ENCODE results near the gene GDF15.

Gene GDF15

DNA sequence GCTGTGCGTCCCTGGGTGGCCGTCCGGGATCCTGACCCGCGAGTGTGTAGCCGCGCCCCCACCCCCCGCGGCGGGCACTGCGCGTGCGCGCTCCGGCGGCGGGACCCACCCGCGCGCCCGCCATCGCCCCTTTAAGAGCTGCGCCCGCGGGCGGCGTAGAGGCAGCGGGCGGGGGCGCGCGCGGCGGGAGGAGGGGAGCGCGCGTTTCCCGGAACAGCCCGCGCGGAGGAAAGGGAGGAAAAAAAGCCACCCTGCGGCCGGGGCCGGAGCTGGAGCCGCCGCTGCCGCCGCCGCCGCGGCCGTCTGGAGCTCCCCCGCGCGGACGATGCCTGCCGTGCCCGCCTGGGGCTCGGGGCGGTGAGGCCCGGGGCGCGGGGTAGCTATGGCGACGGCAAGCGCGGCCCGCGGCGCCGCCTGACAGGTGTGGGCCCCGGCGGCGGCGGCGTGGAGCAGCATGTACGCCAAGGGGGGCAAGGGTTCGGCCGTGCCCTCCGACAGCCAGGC, 33.3 kb downstream of the GDF15 start, which contains the start of gene SSBP4:
TSS of gene SSBP4 (plus strand) at position 204 of the 504 bp plus-strand sequence. CDS start at position 455, 251 bp downstream.
- peak; percentile 73 for DNase-seq (ENCODE audit: low spot score)

DNA sequence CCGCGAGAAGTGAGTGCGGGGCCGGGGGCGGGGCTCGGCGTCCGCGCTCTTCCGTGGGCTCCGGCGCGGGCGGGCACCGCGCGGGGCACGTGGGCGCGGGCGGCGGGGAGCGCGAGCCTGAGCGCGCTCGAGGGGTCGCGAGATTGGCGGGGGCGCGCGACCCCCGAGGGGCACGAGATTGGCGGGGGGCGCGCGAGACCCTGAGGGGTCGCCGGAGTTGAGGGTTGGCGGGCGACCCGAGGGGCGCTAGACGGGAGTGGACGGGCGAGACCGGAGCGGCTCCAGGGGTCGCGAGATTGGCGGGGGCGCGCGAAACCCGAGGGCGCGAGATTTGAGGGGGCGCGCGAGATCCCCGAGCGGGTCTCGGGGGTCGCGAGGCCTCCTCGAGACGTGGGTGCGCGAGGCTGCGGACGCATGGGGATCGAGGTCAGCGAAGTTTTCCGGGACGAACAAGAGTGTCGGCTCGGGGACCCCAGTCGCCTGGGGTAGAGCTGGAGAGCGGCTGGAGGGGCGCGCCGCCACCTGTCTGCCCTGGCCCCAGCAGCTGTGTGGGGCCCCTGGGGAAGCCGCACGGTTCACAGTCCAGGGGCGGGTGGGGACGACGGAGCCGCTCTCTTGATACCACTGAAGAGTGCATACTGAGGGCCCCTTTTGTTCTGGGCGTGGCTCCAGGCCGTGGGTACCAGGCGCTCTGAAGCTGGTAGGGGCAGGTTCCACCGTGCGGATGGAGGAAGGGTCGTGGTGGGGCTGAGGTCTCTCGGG, 33.9 kb downstream of the GDF15 start:
- DNase-seq (ENCODE audit: low spot score) = no peak

GRCh38 chr19:18420930-18421329, 35.0 kb downstream of the GDF15 start:
- DNase-seq (ENCODE audit: low spot score) = no peak

DNA sequence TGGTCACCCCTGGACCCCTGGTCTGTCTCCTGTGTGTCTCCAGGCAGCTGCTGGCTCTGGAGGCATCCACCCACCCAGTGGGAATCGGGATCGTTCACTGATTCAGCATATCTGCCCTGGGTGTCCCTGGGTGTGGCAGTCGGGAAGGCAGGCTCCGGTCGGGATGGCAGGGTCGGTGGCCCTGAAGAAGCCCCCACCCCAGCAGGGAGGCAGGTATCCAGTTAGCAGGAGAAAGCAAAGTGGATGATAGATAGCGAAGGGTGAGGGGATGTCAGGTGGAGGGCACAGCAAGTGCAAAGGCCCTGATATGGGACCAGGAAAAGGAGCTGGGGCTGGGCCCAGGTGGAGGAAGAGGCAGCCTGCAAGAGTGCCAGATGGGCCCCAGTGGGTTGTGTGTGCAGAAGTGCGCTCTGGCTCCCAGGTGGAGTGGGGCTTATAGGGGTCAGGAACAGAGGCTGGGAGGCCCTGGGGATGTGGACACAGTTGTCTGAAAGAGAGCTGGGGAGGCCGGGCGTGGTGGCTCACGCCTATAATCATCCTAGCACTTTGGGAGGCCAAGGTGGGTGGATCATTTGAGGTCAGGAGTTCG, 35.5 kb downstream of the GDF15 start:
- DNase-seq (ENCODE audit: low spot score) = no peak

GRCh38 chr19:18422530-18423191, 36.7 kb downstream of the GDF15 start:
- DNase-seq (ENCODE audit: low spot score) = peak; percentile 69

GRCh38 chr19:18423258-18424020, 37.5 kb downstream of the GDF15 start:
- DNase-seq (ENCODE audit: low spot score) = no peak

DNA sequence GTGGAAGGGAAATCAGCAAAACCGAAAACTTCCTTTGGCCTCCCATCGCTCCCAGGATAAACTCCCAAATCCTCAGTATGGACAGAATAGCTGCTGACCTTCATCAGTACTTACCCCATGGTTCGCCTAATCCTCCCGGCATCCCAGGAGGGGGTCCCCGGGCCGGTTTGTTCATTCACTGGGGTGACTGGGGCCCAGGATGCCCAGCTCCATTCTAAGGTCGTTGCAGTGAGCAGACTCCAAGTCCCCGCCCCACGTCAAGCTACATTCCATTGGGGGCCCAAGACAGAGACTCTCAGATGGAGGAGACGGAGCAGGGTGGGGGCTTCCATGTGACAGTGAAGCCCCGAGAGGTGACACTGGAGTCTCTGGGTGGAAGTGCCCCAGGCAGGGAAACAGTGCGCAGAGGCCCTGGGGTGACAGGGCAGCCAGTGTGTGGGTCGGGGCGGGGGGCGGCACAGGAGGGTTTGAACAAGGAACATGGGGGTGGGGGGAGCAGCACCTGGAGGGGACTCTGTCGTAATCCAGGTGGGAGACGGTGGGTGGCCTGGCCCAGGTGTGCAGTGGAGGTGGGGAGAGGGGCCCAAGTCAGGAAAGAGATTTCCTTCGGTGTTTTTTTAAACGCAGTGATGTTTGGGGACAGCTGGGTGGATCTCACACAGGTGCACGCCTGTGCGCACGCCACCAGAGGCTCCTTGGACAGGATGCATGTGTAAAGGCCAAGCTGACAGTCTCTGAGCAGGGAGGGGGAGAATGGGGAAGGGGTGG, 38.3 kb downstream of the GDF15 start:
- DNase-seq (ENCODE audit: low spot score) = no peak

DNA sequence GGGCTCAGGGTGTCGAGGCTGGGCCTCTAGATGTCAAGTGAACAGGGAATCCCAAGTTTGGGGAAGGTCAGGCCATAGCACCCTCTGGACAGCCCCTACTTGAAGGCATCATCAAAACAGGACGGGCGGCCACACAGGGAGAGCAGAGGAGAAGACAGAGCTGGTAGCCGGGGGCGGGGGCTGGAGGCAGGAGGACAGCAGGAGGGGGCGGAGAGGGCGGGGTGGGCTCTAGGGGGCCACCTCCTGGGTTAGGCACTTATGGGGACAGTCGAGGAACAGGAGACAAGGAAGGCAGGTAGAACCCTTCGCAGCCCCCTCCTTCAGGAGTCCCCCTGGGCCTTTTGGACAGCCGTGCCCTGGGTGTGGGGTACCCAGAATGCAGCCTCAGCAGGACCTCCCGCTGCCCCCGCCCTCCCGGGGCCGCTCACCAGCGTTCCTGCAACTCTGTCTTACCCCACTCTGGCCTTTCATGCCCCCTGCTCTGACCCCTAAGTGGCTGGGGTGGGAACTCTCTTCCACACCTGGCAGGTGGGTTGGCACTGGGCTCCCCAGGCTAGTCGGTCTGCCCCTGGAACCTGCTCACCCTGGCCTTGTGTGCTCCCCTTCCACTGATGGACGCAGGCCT, 39.0 kb downstream of the GDF15 start:
- DNase-seq (ENCODE audit: low spot score) = no peak

DNA sequence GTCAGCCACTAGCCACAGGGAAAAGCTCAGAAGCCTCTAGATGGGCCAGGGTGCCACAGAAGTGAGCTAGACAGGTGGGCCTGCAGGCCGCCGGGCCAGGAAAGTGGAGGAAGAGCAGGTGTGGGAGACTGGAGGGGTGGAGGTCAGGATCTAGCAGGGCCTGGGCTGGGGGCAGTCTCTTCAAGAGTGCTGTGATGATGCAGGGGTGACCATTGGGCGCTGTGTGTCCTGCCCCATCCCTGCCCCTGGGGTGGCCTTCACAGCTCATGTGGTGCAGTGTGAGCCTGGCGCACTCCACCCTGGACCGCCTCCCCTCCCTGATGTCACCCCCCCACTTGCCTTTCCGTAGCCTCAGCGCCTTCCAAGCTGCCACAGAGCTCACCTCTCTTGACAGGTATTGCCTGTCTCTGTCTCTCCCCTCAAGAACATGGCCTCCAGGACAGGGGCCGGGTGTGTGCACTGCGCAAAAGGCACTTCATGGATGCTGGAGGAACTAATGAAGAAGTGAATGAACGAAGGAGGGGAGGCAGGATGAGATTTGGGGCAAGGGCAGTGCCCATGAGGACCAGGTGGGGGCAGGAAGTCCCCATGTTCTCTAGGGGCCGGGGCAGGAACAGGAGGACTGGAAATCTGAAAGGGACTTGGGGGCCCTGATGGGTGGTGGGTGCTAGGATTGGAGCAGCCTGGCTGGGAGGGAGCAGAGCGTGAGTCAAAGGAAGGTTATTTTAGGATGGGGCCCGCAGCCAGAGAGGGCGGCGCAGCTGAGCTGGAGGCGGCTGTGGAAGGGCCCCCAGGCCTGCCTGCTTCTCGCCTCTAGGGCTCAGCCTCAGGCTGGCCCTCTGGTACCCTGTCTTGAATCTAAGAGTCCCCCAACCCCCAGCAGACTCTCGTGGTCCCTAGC, 39.8 kb downstream of the GDF15 start:
- no peak for DNase-seq (ENCODE audit: low spot score)

GRCh38 chr19:18426416-18426767, 40.4 kb downstream of the GDF15 start:
- DNase-seq (ENCODE audit: low spot score) = no peak

GRCh38 chr19:18427080-18427742, 41.3 kb downstream of the GDF15 start:
- DNase-seq (ENCODE audit: low spot score) = no peak

DNA sequence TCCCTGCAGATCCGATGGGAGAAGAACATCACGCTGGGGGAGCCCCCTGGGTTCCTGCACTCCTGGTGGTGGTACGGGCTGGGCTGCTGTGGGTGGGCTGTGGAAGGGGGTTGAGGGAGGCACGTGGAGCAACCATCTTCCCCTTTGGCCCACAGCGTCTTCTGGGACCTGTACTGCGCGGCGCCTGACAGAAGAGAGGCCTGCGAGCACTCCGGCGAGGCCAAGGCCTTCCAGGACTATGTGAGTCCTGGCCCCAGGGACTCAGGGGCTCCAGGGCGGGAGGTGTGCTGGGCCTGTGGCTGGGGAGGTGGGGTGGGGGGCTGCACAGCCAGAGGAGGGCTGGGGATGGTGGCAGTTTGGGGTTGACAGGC, 41.8 kb downstream of the GDF15 start:
- no peak for DNase-seq (ENCODE audit: low spot score)

DNA sequence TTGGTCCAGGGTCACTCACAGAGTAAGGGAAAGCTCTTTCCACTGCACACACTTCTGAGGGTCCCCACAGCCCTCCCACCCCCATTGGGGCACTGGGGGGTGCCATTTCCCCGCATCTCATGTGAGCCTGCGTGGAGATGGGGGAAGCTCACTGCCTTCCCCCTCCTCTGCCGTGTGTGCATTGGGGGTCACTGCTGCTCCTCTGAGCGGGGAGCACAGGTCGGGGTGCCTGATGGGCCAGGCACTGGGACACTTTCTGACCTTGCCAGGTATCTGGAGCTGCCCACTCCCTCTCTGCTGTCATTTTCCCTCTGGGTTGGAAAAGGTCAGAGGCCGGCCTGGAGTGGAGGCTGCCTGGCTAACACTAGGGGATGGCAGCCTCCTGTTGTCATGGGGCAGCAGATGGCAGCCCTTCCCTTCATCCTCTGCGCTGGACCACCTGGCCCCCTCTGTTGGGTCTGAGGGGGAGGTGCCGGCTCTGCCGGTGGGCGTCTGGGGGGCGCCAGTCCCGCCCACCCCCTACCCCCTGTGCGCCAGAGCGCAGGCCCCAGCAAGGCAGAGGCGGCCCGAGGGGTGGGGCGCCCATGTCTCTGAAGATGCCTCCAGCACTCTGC, 42.3 kb downstream of the GDF15 start:
- DNase-seq (ENCODE audit: low spot score) = no peak

GRCh38 chr19:18428787-18429674, 43.1 kb downstream of the GDF15 start:
- peak; percentile 79 for DNase-seq (ENCODE audit: low spot score)

- DNase-seq (ENCODE audit: low spot score) = no peak
These were observed 43.9 kb downstream of the GDF15 start for GRCh38 chr19:18429717-18430416.

- DNase-seq (ENCODE audit: low spot score) = no peak
These were observed 44.6 kb downstream of the GDF15 start for GRCh38 chr19:18430417-18431144.
